ENCODE measurements around the gene DGKI. TPM values are rescaled to one million over a fixed set of nuclear protein-coding genes. Genes with fewer than 3 reads are reported as not detected.

Gene DGKI
- total RNA-seq, 4 donors from 2014 or later: 0.44 to 1.1 (median 1.0) TPM; not detected in 1

- no peak overlapping the region for H3K4me3 ChIP-seq
- TF ChIP-seq CTCF (IDR thresholded peaks at IDR 0.05) (no peak), POLR2A (IDR thresholded peaks at IDR 0.05) (no peak)
- no peaks in the 10 kb centered on the region for H3K36me3 ChIP-seq
- H3K9me3 ChIP-seq: no peaks in the 10 kb centered on the region
- intact Hi-C loops (cut with DNase I): no loop called here
- WGBS, 2 donors: 36 to 45% methylated on average over 2 of the region's 2 CpGs
- DNase-seq: no peak
- no peaks in the 10 kb centered on the region for H3K27me3 ChIP-seq
- H3K27ac ChIP-seq: no peak overlapping the region
- no peaks in the 10 kb centered on the region for H3K4me1 ChIP-seq
Measured at GRCh38 chr7:137804836-137805235, 41.9 kb downstream of the DGKI start.

- no peaks in the 10 kb centered on the region for H3K36me3 ChIP-seq
- no peak for DNase-seq
- H3K9me3 ChIP-seq: no peaks in the 10 kb centered on the region
- no peaks in the 10 kb centered on the region for H3K27me3 ChIP-seq
- TF ChIP-seq POLR2A (IDR thresholded peaks at IDR 0.05) (no peak), CTCF (IDR thresholded peaks at IDR 0.05) (no peak)
- no peak overlapping the region for H3K27ac ChIP-seq
- WGBS, 2 donors: 84 to 100% methylated on average over 1 of the region's 1 CpG
- no peak overlapping the region for H3K4me3 ChIP-seq
- H3K4me1 ChIP-seq: no peaks in the 10 kb centered on the region
- intact Hi-C loops (cut with DNase I): no loop called here
Measured at GRCh38 chr7:137801491-137801890, 45.3 kb downstream of the DGKI start.

GRCh38 chr7:137801003-137801402 is 45.8 kb downstream of the DGKI start:
- H3K4me3 ChIP-seq: no peak overlapping the region
- intact Hi-C loops (cut with DNase I): no loop called here
- TF ChIP-seq CTCF (IDR thresholded peaks at IDR 0.05) (no peak), POLR2A (IDR thresholded peaks at IDR 0.05) (no peak)
- no peak for DNase-seq
- 21 to 40% methylated on average over 1 of the region's 1 CpG for WGBS, 2 donors
- H3K36me3 ChIP-seq: no peaks in the 10 kb centered on the region
- no peak overlapping the region for H3K27ac ChIP-seq
- H3K4me1 ChIP-seq: no peaks in the 10 kb centered on the region
- H3K9me3 ChIP-seq: no peaks in the 10 kb centered on the region
- H3K27me3 ChIP-seq: no peaks in the 10 kb centered on the region

- H3K9me3 ChIP-seq: no peaks in the 10 kb centered on the region
- no peaks in the 10 kb centered on the region for H3K27me3 ChIP-seq
- DNase-seq: no peak
- TF ChIP-seq POLR2A (IDR thresholded peaks at IDR 0.05) (no peak), CTCF (IDR thresholded peaks at IDR 0.05) (no peak)
- H3K36me3 ChIP-seq: no peaks in the 10 kb centered on the region
- H3K27ac ChIP-seq: no peak overlapping the region
- 78 to 83% methylated on average over 4 of the region's 4 CpGs for WGBS, 2 donors
- no peaks in the 10 kb centered on the region for H3K4me1 ChIP-seq
- no peak overlapping the region for H3K4me3 ChIP-seq
- intact Hi-C loops (cut with DNase I): no loop called here
Measured at GRCh38 chr7:137798073-137798763, 48.6 kb downstream of the DGKI start.

GRCh38 chr7:137795211-137795610 is 51.6 kb downstream of the DGKI start:
- 83 to 87% methylated on average over 4 of the region's 4 CpGs for WGBS, 2 donors
- H3K9me3 ChIP-seq: no peaks in the 10 kb centered on the region
- H3K4me1 ChIP-seq: no peaks in the 10 kb centered on the region
- no peak overlapping the region for H3K27ac ChIP-seq
- no peak for DNase-seq
- TF ChIP-seq CTCF (IDR thresholded peaks at IDR 0.05): no peak
- TF ChIP-seq POLR2A (IDR thresholded peaks at IDR 0.05): no peak
- intact Hi-C loops (cut with DNase I): no loop called here
- H3K27me3 ChIP-seq: no peaks in the 10 kb centered on the region
- no peak overlapping the region for H3K4me3 ChIP-seq
- H3K36me3 ChIP-seq: no peaks in the 10 kb centered on the region
